GM10248 (cell line): ENCODE results near the gene RAB40C.

Experiments
- CTCF ChIA-PET: fragments of 300-600 bp; sonication (Branson Sonifier 250); formaldehyde crosslinking; extraction: SDS; loops from one replicate; lab custom pipeline; 2021; ENCODE audit warnings: antibody characterized with exemption; lab: Yijun Ruan, JAX
- POLR2A ChIA-PET: fragments of 350-650 bp; sonication (Branson Sonifier 250); formaldehyde crosslinking; extraction: SDS; loops from one replicate; lab custom pipeline; 2020; ENCODE audit warnings: antibody characterized with exemption; lab: Yijun Ruan, JAX
- DNase-seq: peaks from one replicate; pipeline ENCODE4 v3.0.0; 2012; ENCODE audit errors: extremely low spot score
- CTCF ChIP-seq: IDR thresholded peaks from 2 replicates; pipeline ENCODE4 v1.5.1; 2012; ENCODE audit warnings: mild to moderate bottlenecking, low read depth; ENCODE audit errors: extremely low read depth, missing control alignments, control extremely low read depth

The RAB40C gene

GRCh38 chr16:660132-660458 lies 70.2 kb downstream of the RAB40C start:
- TF ChIP-seq CTCF, result no peak
- POLR2A ChIA-PET, result no interaction called here
- CTCF ChIA-PET, result interaction anchor here (0.8 to 7.3 kb wide), 3 partner anchors 10 to 21 kb away, joined by 3 to 57 read pairs (median 12); partner anchors contain the start of genes RHBDL1, STUB1 and WDR90
- no peak for DNase-seq

- peak; percentile 95 for DNase-seq
- peak; percentile 54 for TF ChIP-seq CTCF
- ChIA-PET POLR2A (no interaction called here), CTCF (interaction anchor here (3.0 to 7.3 kb wide), 2 partner anchors 10 to 21 kb away, joined by 12 to 57 read pairs; partner anchors contain the start of genes STUB1 and WDR90)
Measured at GRCh38 chr16:660459-661183, 70.8 kb downstream of the RAB40C start.

- no peak for TF ChIP-seq CTCF
- POLR2A ChIA-PET, result no interaction called here
- CTCF ChIA-PET, result interaction anchor here (1.0 to 7.3 kb wide), 3 partner anchors 11 to 25 kb away, joined by 3 to 57 read pairs (median 12); partner anchors contain the start of genes METTL26, STUB1 and WDR90
- no peak for DNase-seq
Measured at GRCh38 chr16:661184-661821, 71.4 kb downstream of the RAB40C start.

DNA sequence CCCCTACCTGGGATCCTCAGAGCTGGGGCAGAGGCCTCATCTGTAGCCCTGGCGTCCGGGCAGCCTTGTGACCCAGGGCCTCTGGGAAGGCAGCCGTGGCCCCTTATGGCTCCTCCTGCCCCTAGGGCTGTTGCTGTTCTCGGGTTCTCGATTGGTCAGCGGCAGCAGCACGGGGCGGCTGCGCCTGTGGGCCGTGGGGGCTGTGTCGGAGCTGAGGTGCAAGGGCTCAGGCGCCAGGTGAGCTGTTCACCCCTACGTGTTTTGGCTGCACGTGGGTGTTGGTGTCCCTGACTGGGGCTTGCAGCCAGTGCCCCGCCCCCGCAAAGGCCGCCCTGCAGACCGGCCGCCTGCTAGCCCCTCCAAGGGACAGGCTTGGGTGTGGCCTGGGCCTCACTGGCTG lies 72.2 kb downstream of the RAB40C start:
- POLR2A ChIA-PET, result no interaction called here
- DNase-seq, result no peak
- CTCF ChIA-PET, result interaction anchor here (1.0 to 7.3 kb wide), 3 partner anchors 12 to 26 kb away, joined by 3 to 57 read pairs (median 3); partner anchors contain the start of genes METTL26, RHBDL1 and WDR90
- TF ChIP-seq CTCF, result no peak

GRCh38 chr16:662597-662996 lies 72.7 kb downstream of the RAB40C start:
- TF ChIP-seq CTCF, result no peak
- DNase-seq, result no peak
- CTCF ChIA-PET, result interaction anchor here (1.2 to 7.3 kb wide), 3 partner anchors 12 to 18 kb away, joined by 3 to 57 read pairs (median 3); partner anchors contain the start of genes RHBDL1, STUB1 and WDR90
- POLR2A ChIA-PET, result no interaction called here

DNA sequence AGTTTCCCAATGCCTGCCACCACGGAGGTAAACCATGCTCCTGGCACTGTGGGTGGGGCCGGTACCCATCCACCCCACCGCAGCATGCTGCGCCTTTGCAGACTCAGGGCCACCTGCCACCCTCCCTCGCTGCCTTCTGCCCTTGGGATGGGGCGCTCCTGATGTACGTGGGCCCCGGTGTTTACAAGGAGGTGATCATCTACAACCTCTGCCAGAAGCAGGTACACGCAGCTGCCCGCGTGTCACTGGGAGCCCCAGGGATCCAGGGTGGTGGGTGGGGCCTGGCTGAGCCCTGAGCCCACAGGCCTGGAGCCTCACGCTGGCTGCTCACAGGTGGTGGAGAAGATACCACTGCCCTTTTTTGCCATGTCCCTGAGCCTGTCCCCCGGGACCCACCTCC lies 76.7 kb downstream of the RAB40C start:
- ChIA-PET POLR2A (no interaction called here), CTCF (interaction anchor here (1.2 to 5.5 kb wide), 2 partner anchors 10 to 13 kb away, joined by 4 to 28 read pairs; partner anchors contain the start of gene STUB1)
- DNase-seq, result no peak
- no peak for TF ChIP-seq CTCF
